ENCODE measurements around the gene FGF21.
"Not testable (repeated sequence)": the region's sequence is repeated elsewhere in the genome, so short reads cannot be mapped to it uniquely, and the experiment has no call there.

- not testable (repeated sequence) for TF ChIP-seq CTCF (IDR thresholded peaks at IDR 0.05; ENCODE audit: low read depth, low read length); POLR2A (IDR thresholded peaks at IDR 0.05; ENCODE audit: extremely low read depth, insufficient read length)
Measured at GRCh38 chr19:48768171-48768753, 12.9 kb downstream of the FGF21 start.
